ENCODE data around the gene NCAPH2.

Gene NCAPH2

DNA sequence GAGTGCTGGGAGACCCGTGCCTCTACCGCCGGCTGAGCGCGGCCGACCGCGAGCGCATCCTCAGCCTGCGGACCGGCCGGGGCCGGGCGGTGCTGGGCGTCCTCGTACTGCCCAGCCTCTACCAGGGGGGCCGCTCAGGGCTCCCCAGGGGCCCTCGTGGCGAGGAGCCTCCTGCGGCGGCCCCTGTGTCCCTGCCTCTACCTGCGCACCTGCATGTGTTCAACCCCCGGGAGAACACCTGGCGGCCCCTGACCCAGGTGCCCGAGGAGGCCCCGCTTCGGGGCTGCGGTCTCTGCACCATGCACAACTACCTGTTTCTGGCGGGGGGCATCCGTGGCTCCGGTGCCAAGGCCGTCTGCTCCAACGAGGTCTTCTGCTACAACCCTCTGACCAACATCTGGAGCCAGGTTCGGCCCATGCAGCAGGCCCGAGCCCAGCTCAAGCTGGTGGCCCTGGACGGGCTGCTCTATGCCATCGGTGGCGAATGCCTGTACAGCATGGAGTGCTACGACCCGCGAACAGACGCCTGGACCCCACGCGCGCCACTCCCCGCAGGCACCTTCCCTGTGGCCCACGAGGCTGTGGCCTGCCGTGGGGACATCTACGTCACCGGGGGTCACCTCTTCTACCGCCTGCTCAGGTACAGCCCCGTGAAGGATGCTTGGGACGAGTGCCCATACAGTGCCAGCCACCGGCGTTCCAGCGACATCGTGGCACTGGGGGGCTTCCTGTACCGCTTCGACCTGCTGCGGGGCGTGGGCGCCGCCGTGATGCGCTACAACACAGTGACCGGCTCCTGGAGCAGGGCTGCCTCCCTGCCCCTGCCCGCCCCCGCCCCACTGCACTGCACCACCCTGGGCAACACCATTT lies 41.1 kb downstream of the NCAPH2 start:
- Histone ChIP-seq H4K20me1 (ENCODE audit: insufficient read depth, low read length) (no peaks in the 10 kb centered on the region), H3K9ac (ENCODE audit: low read length) (no peak overlapping the region), H3K4me2 (ENCODE audit: low read length) (no peak overlapping the region), H3K4me1 (ENCODE audit: low read length) (peaks cover 10% of the 10 kb centered on the region), H3K9me3 (ENCODE audit: insufficient read depth, low read length) (no peaks in the 10 kb centered on the region), H3K27ac (ENCODE audit: low read length) (no peak overlapping the region), H3K36me3 (replicated peaks; ENCODE audit: low read depth, low read length) (no peaks in the 10 kb centered on the region), H3K4me3 (ENCODE audit: low read length) (no peak overlapping the region), H3K79me2 (ENCODE audit: low read length) (no peaks in the 10 kb centered on the region), H3K27me3 (ENCODE audit: low read depth, low read length) (no peaks in the 10 kb centered on the region), H2AFZ (ENCODE audit: low read depth, low read length) (no peak overlapping the region)
- TF ChIP-seq EZH2phosphoT487 (IDR thresholded peaks at IDR 0.05; ENCODE audit: low read depth): no peak
- TF ChIP-seq, protein P1, sequence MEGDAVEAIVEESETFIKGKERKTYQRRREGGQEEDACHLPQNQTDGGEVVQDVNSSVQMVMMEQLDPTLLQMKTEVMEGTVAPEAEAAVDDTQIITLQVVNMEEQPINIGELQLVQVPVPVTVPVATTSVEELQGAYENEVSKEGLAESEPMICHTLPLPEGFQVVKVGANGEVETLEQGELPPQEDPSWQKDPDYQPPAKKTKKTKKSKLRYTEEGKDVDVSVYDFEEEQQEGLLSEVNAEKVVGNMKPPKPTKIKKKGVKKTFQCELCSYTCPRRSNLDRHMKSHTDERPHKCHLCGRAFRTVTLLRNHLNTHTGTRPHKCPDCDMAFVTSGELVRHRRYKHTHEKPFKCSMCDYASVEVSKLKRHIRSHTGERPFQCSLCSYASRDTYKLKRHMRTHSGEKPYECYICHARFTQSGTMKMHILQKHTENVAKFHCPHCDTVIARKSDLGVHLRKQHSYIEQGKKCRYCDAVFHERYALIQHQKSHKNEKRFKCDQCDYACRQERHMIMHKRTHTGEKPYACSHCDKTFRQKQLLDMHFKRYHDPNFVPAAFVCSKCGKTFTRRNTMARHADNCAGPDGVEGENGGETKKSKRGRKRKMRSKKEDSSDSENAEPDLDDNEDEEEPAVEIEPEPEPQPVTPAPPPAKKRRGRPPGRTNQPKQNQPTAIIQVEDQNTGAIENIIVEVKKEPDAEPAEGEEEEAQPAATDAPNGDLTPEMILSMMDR (IDR thresholded peaks at IDR 0.05; ENCODE audit: low read depth, low read length): no peak

GRCh38 chr22:50550395-50550794 lies 42.4 kb downstream of the NCAPH2 start:
- Histone ChIP-seq H2AFZ (ENCODE audit: low read depth, low read length) (no peak overlapping the region), H3K4me2 (ENCODE audit: low read length) (no peak overlapping the region), H3K36me3 (replicated peaks; ENCODE audit: low read depth, low read length) (no peaks in the 10 kb centered on the region), H3K9ac (ENCODE audit: low read length) (no peak overlapping the region), H3K27ac (ENCODE audit: low read length) (no peak overlapping the region), H3K27me3 (ENCODE audit: low read depth, low read length) (no peaks in the 10 kb centered on the region), H4K20me1 (ENCODE audit: insufficient read depth, low read length) (no peaks in the 10 kb centered on the region), H3K4me1 (ENCODE audit: low read length) (no peaks in the 10 kb centered on the region), H3K79me2 (ENCODE audit: low read length) (no peaks in the 10 kb centered on the region), H3K9me3 (ENCODE audit: insufficient read depth, low read length) (no peaks in the 10 kb centered on the region), H3K4me3 (ENCODE audit: low read length) (no peak overlapping the region)
- no peak for TF ChIP-seq EZH2phosphoT487 (IDR thresholded peaks at IDR 0.05; ENCODE audit: low read depth)
- TF ChIP-seq, protein P1 (IDR thresholded peaks at IDR 0.05; ENCODE audit: low read depth, low read length): no peak

DNA sequence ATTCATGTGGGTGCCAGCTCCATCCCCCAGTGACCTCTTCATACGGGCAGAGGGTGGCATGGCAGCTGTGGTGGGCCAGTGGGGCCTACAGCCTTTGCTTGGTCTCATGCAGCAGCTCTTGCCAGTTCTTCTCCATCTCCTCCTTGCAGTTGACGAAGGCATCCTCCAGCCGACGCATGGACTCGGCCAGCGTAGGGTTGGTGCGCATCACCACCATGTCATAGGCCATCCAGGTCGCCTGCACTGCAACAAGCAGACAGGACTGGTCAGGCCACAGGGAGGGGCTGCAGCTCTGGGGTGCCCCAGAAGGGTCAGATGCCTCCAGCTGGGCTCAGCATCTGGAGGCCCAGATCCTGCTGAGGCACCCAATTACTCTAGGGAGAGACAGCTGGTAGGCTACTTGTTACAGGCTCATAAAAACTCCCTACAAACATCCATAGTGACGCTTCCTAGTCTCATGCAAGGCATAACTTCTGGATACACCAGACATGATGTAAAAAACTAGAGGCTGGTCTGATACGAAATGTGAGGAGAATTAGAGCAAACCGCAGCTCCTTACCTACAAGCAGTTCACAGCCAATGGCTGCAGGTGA lies 43.2 kb downstream of the NCAPH2 start:
- Histone ChIP-seq H4K20me1 (ENCODE audit: insufficient read depth, low read length) (no peaks in the 10 kb centered on the region), H3K27me3 (ENCODE audit: low read depth, low read length) (no peaks in the 10 kb centered on the region), H3K27ac (ENCODE audit: low read length) (no peak overlapping the region), H2AFZ (ENCODE audit: low read depth, low read length) (no peak overlapping the region), H3K4me1 (ENCODE audit: low read length) (no peaks in the 10 kb centered on the region), H3K79me2 (ENCODE audit: low read length) (no peaks in the 10 kb centered on the region), H3K9me3 (ENCODE audit: insufficient read depth, low read length) (no peaks in the 10 kb centered on the region), H3K36me3 (replicated peaks; ENCODE audit: low read depth, low read length) (no peaks in the 10 kb centered on the region), H3K4me2 (ENCODE audit: low read length) (no peak overlapping the region), H3K4me3 (ENCODE audit: low read length) (no peak overlapping the region), H3K9ac (ENCODE audit: low read length) (no peak overlapping the region)
- TF ChIP-seq EZH2phosphoT487 (IDR thresholded peaks at IDR 0.05; ENCODE audit: low read depth): no peak
- TF ChIP-seq, protein P1 (IDR thresholded peaks at IDR 0.05; ENCODE audit: low read depth, low read length): no peak

- Histone ChIP-seq H3K9me3 (ENCODE audit: insufficient read depth, low read length) (no peaks in the 10 kb centered on the region), H3K4me3 (ENCODE audit: low read length) (no peak overlapping the region), H3K36me3 (replicated peaks; ENCODE audit: low read depth, low read length) (no peaks in the 10 kb centered on the region), H3K27ac (ENCODE audit: low read length) (no peak overlapping the region), H4K20me1 (ENCODE audit: insufficient read depth, low read length) (no peaks in the 10 kb centered on the region), H3K27me3 (ENCODE audit: low read depth, low read length) (no peaks in the 10 kb centered on the region), H3K79me2 (ENCODE audit: low read length) (no peaks in the 10 kb centered on the region), H3K4me1 (ENCODE audit: low read length) (no peaks in the 10 kb centered on the region), H3K9ac (ENCODE audit: low read length) (no peak overlapping the region), H3K4me2 (ENCODE audit: low read length) (no peak overlapping the region), H2AFZ (ENCODE audit: low read depth, low read length) (no peak overlapping the region)
- no peak for TF ChIP-seq EZH2phosphoT487 (IDR thresholded peaks at IDR 0.05; ENCODE audit: low read depth)
- TF ChIP-seq, protein P1 (IDR thresholded peaks at IDR 0.05; ENCODE audit: low read depth, low read length): no peak
Observed at GRCh38 chr22:50553310-50553709, 45.3 kb downstream of the NCAPH2 start.
